T-helper 2 cell treated with Interferon-gamma antibody and Interleukin-4, amounts not matched to agents 5 μg/mL and 100 μg/mL, for 36 hours (primary cell): Measurements from ENCODE around the gene USP9X.
A peak's percentile ranks its signal among the peaks of the same experiment; 100 is the strongest.
"Not testable (repeated sequence)": the region's sequence is repeated elsewhere in the genome, so short reads cannot be mapped to it uniquely, and the experiment has no call there.

Experiments used
- DNase-seq: peaks from one replicate; pipeline ENCODE4 v3.0.0; 2021; ENCODE audit warnings: low spot score
- H3K27ac Mint-ChIP-seq: one replicate; pipeline ENCODE4 v1.8.0; 2021; ENCODE audit warnings: mild to moderate bottlenecking, mixed read lengths
- H3K27me3 Mint-ChIP-seq: one replicate; pipeline ENCODE4 v1.8.0; 2021; ENCODE audit warnings: low read depth, mixed read lengths
- H3K36me3 Mint-ChIP-seq: one replicate; pipeline ENCODE4 v1.8.0; 2021; ENCODE audit warnings: low read depth, mixed read lengths
- H3K4me1 Mint-ChIP-seq: one replicate; pipeline ENCODE4 v1.8.0; 2021; ENCODE audit warnings: low read depth, mixed read lengths
- H3K4me3 Mint-ChIP-seq: one replicate; pipeline ENCODE4 v1.8.0; 2022; ENCODE audit warnings: mild to moderate bottlenecking, moderate library complexity, mixed read lengths
- H3K9me3 Mint-ChIP-seq: one replicate; pipeline ENCODE4 v1.8.0; 2021; ENCODE audit warnings: mixed read lengths

USP9X gene

GRCh38 chrX:41095908-41096307 is 10.7 kb downstream of the USP9X start:
- no peak for DNase-seq

DNA sequence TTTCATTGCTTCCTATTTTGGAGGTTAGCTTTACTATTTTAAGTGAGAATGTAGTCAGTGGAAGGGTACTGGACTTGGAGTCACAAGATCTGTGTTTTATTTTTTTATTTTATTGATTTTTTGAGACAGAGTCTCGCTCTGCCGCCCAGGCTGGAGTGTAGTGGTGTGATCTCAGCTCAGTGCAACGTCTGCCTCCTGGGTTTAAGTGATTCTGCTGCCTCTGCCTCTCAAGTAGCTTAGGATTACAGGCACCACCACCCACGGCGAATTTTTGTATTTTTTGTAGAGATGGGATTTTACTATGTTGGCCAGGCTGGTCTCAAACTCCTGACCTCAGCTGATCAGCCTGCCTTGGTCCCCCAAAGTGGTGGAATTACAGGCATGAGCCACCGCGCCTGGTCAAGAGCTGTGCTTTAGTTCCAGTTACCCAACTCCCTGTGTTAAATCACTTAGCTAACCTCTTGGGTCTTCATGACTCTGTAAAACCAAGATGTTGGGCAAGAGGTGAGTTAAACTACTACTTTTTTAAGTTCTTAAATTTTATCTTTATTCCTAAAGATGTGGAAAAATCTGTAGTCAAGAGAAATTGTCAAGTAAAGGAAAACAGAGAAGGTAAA is 11.2 kb downstream of the USP9X start:
- peaks cover 7% of the 10 kb centered on the region for H3K36me3 Mint-ChIP-seq
- H3K9me3 Mint-ChIP-seq, result no peaks in the 10 kb centered on the region
- no peak for DNase-seq
- no peak overlapping the region for H3K27ac Mint-ChIP-seq
- H3K4me1 Mint-ChIP-seq, result peaks cover 16% of the 10 kb centered on the region
- no peaks in the 10 kb centered on the region for H3K27me3 Mint-ChIP-seq
- H3K4me3 Mint-ChIP-seq, result no peak overlapping the region

More at GRCh38 chrX:41095908-41096307, 10.7 kb downstream of the USP9X start:
- H3K36me3 Mint-ChIP-seq, result peaks cover 7% of the 10 kb centered on the region
- peak overlapping the region; percentile 16 for H3K27ac Mint-ChIP-seq
- H3K4me3 Mint-ChIP-seq, result no peak overlapping the region
- peaks cover 18% of the 10 kb centered on the region for H3K4me1 Mint-ChIP-seq
- H3K27me3 Mint-ChIP-seq, result no peaks in the 10 kb centered on the region
- no peaks in the 10 kb centered on the region for H3K9me3 Mint-ChIP-seq

GRCh38 chrX:41097326-41097725 is 12.1 kb downstream of the USP9X start:
- Mint-ChIP-seq H3K36me3 (peaks cover 10% of the 10 kb centered on the region), H3K27ac (no peak overlapping the region)

DNA sequence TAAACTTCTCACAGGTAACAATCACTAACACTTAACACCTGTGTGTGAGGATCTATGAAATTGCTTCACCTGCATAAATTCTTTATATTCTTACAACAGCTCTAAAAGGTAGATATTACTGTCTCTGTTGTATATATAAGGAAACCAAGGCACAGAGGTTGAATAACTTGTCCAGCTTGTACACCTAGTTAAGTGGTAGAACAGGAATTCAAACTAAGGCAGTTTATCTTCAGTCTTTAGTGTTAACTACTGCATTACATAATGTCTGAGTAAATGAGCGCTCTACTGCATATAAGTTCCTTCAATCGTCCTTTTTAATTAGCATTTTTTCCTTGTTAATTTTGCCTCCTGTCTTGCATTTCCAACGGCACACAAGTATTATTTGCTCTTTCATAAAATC is 15.0 kb downstream of the USP9X start:
- Mint-ChIP-seq H3K27ac (no peak overlapping the region), H3K4me1 (peaks cover 13% of the 10 kb centered on the region), H3K36me3 (peaks cover 7% of the 10 kb centered on the region), H3K4me3 (no peak overlapping the region), H3K9me3 (no peaks in the 10 kb centered on the region), H3K27me3 (no peaks in the 10 kb centered on the region)
- no peak for DNase-seq

More at GRCh38 chrX:41097326-41097725, 12.1 kb downstream of the USP9X start:
- H3K4me3 Mint-ChIP-seq, result no peak overlapping the region
- peaks cover 16% of the 10 kb centered on the region for H3K4me1 Mint-ChIP-seq
- no peak for DNase-seq
- no peaks in the 10 kb centered on the region for H3K27me3 Mint-ChIP-seq
- H3K9me3 Mint-ChIP-seq, result no peaks in the 10 kb centered on the region

- no peak for DNase-seq
- Mint-ChIP-seq H3K27ac (no peak overlapping the region), H3K9me3 (no peaks in the 10 kb centered on the region), H3K4me1 (peaks cover 10% of the 10 kb centered on the region), H3K36me3 (peaks cover 7% of the 10 kb centered on the region), H3K27me3 (no peaks in the 10 kb centered on the region), H3K4me3 (no peak overlapping the region)
These were observed 15.6 kb downstream of the USP9X start for GRCh38 chrX:41100819-41101218.

DNA sequence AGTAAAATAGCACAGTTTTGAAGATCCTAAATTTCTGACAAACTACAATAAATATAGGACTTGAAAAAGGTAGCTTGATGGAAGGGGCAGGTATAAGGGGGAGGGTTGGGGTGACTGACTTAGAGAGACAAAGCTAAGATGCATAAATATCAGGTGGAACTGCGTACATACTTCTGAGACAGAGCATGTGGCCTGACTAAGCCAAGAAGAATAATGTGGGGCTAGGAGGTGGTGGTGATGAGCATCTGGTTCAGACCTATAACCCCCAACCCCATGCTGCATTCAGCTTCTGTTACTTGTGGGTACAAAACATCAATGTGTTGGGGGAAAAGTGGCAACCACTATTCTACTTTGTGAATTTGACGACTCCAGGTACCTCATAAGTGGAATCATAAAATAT is 19.8 kb downstream of the USP9X start:
- H3K27ac Mint-ChIP-seq, result no peak overlapping the region
- no peaks in the 10 kb centered on the region for H3K9me3 Mint-ChIP-seq
- peaks cover 22% of the 10 kb centered on the region for H3K4me1 Mint-ChIP-seq
- no peak for DNase-seq
- H3K4me3 Mint-ChIP-seq, result no peak overlapping the region
- no peaks in the 10 kb centered on the region for H3K27me3 Mint-ChIP-seq
- peaks cover 11% of the 10 kb centered on the region for H3K36me3 Mint-ChIP-seq

DNA sequence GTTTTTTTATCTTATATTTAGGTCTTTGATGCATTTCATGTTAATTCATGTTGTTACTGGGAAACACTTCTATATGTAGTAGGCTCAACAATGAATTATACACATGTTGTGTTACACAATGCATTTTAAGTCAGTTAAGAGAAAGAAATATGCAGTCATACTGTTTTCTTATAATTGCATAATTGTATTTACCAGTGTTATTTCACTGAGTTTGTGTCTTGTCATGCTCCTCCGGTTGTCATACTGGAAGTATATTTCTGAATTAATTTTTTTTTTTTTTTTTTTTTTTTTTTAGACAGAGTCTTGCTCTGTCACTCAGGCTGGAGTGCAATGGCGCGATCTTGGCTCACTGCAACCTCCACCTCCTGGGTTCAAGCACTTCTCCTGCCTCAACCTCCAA is 21.0 kb downstream of the USP9X start:
- Mint-ChIP-seq H3K36me3 (peaks cover 11% of the 10 kb centered on the region), H3K4me1 (peaks cover 29% of the 10 kb centered on the region)
- H3K9me3 Mint-ChIP-seq, DNase-seq, H3K27me3 Mint-ChIP-seq, H3K27ac Mint-ChIP-seq, H3K4me3 Mint-ChIP-seq: not testable (repeated sequence)

GRCh38 chrX:41108007-41108406 is 22.8 kb downstream of the USP9X start:
- Mint-ChIP-seq H3K4me3 (no peak overlapping the region), H3K4me1 (peaks cover 35% of the 10 kb centered on the region), H3K27me3 (no peaks in the 10 kb centered on the region)

DNA sequence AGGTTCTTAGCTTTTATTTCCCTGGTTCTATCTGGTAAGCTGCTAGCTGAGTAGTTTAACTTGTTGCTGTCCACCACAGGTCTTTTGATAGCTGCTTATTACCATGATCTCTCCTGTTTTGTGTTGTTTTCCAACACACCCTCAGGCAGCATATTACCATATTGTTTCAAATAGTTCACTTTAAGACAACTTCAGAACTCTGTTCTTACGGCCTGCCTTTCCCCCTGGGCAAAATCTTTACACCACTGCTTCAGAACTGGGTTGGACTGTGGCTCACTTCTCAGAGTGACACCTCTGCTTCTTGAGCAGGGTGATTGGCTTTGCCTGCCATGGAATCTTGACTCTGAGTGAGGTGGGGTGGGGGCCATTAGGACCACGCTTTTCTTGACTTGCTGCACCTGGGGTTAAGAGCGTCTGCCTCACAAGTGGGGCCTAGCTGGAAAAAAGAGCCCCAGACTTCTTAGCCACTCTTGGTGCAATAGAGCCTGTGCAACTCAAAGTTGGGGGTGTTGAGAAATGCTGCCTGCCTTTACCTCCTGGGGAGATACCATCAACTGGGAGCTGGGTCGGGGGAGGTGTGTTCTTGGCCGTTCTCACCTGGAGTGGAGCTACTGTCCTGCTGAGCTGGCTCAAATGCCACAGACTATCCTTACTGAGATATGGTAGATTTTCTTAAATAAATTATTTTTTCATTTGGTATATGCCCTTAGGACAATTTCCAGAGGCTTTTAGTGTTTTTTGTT is 23.4 kb downstream of the USP9X start:
- no peaks in the 10 kb centered on the region for H3K27me3 Mint-ChIP-seq
- no peak for DNase-seq
- H3K27ac Mint-ChIP-seq, result no peak overlapping the region
- peaks cover 8% of the 10 kb centered on the region for H3K36me3 Mint-ChIP-seq
- H3K4me3 Mint-ChIP-seq, result no peak overlapping the region
- H3K4me1 Mint-ChIP-seq, result peaks cover 35% of the 10 kb centered on the region
- no peaks in the 10 kb centered on the region for H3K9me3 Mint-ChIP-seq

More at GRCh38 chrX:41108007-41108406, 22.8 kb downstream of the USP9X start:
- Mint-ChIP-seq H3K27ac (no peak overlapping the region), H3K9me3 (no peaks in the 10 kb centered on the region), H3K36me3 (peaks cover 8% of the 10 kb centered on the region)
- DNase-seq, result no peak

DNA sequence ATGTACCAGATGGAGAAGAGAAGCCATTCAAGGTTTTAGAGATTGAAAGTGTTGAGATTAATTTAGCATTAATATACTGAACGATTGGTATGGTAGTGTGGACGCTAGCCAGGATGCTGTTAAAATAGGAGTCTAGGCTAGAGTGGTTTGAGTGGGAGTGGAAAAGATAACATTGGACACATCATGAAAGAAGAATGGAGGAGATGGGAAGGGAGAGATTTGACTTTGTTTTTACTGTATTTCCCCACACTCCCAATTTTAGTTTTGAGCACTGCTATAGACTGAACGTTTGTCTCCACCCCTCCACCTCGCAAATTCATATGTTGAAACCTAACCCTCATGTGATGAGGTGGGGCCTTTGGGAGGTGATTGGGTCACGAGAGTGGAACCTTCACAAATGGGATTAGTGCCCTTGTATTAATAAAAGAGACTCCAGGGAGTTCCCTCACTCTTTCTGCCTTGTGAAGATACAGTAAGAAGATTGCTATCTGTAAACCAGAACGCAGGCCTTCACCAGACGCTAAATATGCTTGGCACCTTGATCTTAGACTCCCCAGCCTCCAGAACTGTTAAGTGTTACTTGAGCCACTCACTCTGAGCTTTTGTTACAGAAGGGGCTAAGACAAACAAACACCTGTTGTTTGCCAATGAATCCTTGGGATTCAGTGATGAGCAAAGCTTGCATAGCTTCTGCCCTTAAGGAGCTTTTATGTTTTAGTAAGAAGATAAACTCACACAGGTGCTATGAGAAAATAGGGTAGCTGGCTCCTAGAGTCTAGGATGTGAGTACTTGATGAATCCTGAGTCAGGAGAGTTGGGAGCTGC is 25.8 kb downstream of the USP9X start:
- no peaks in the 10 kb centered on the region for H3K27me3 Mint-ChIP-seq
- DNase-seq, result no peak
- H3K4me1 Mint-ChIP-seq, result peaks cover 42% of the 10 kb centered on the region

DNA sequence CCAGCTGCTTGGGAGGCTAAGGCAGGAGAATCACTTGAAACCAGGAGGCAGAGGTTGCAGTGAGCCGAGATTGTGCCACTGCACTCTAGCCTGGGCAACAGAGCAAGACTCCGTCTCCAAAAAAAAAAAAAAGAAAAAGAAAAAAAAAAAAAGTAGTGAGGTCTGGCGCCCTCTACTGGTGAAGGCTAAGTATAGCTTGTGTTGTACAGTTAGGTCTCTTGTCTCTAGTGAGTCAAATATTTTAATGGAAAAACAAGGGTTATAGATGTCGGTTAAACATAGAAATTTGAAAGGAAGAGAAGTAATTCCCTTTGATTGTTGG is 29.8 kb downstream of the USP9X start:
- H3K36me3 Mint-ChIP-seq, H3K27ac Mint-ChIP-seq, H3K4me3 Mint-ChIP-seq, H3K9me3 Mint-ChIP-seq, DNase-seq, H3K27me3 Mint-ChIP-seq: not testable (repeated sequence)
- H3K4me1 Mint-ChIP-seq, result peaks cover 44% of the 10 kb centered on the region

More for the DNA sequence above, 25.8 kb downstream of the USP9X start:
- H3K9me3 Mint-ChIP-seq, result no peaks in the 10 kb centered on the region
- no peak overlapping the region for H3K4me3 Mint-ChIP-seq
- peaks cover 8% of the 10 kb centered on the region for H3K36me3 Mint-ChIP-seq
- H3K27ac Mint-ChIP-seq, result peak overlapping the region; percentile 50

DNA sequence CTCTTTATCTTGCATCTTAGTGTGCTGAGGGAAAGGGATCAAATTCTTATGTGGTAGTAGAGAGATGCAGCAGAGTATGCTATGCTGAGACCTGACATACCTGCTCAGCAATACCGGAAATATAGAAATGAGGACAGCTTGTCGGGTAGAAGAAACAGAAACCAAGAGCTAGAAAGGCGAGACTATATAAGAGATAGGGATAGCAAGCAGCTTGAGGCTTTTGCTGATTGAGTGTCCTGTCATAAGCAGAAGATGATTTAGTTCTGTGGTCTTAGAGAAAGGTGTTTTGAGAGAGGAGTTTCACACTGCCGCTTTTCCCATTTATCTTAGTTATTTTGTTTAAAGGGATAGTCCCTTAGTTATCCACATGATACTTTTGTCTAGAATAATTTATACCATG is 31.7 kb downstream of the USP9X start:
- Mint-ChIP-seq H3K27me3 (no peaks in the 10 kb centered on the region), H3K36me3 (no peaks in the 10 kb centered on the region), H3K9me3 (no peaks in the 10 kb centered on the region), H3K4me1 (peaks cover 43% of the 10 kb centered on the region), H3K4me3 (peak overlapping the region; percentile 75), H3K27ac (peak overlapping the region; percentile 86)
- peak; percentile 11 for DNase-seq

- Mint-ChIP-seq H3K9me3 (no peaks in the 10 kb centered on the region), H3K36me3 (peaks cover under 1% of the 10 kb centered on the region), H3K4me3 (peak overlapping the region; percentile 36), H3K4me1 (peaks cover 49% of the 10 kb centered on the region), H3K27me3 (no peaks in the 10 kb centered on the region), H3K27ac (peak overlapping the region; percentile 20)
- peak; percentile 12 for DNase-seq
These were observed 32.9 kb downstream of the USP9X start for GRCh38 chrX:41118156-41118555.

- Mint-ChIP-seq H3K27ac (no peak overlapping the region), H3K4me3 (no peak overlapping the region), H3K27me3 (no peaks in the 10 kb centered on the region), H3K9me3 (no peaks in the 10 kb centered on the region), H3K36me3 (peaks cover 5% of the 10 kb centered on the region), H3K4me1 (peaks cover 49% of the 10 kb centered on the region)
- no peak for DNase-seq
These were observed 34.6 kb downstream of the USP9X start for GRCh38 chrX:41119803-41120202.
